Transverse colon (tissue), 4 donors: ENCODE measurements around the gene GNG3.

Experiments used
- CTCF ChIP-seq, 5 experiments: fragments of 200-600 bp in 3 of 5; fragments of 450-650 bp in 2 of 5; sonication (generic) in 3 of 5; IDR thresholded peaks; 1 replicate in 2 of 5; 2 replicates in 3 of 5; pipeline ENCODE4 v1.5.1; 2016 to 2017; ENCODE audit warnings: antibody characterized with exemption in 5 of 5, inconsistent platforms in 3 of 5, mild to moderate bottlenecking in 2 of 5, moderate library complexity in 1 of 5
- EP300 ChIP-seq: sonication (generic); formaldehyde crosslinking; IDR thresholded peaks from one replicate; pipeline ENCODE4 v1.6.1; 2017; ENCODE audit warnings: antibody characterized with exemption, low read depth
- POLR2A ChIP-seq: fragments of 450-650 bp; IDR thresholded peaks from one replicate; pipeline ENCODE4 v1.6.1; 2016; ENCODE audit warnings: antibody characterized with exemption, mild to moderate bottlenecking, moderate library complexity
- POLR2AphosphoS5 ChIP-seq, 3 donors: sonication (generic); formaldehyde crosslinking; IDR thresholded peaks; one replicate each; pipeline ENCODE4 v1.6.1; 2016; ENCODE audit warnings: antibody characterized with exemption in 3 of 3

GRCh38 chr11:62713343-62713742, 5.9 kb downstream of the GNG3 start:
- TF ChIP-seq CTCF (IDR thresholded peaks at IDR 0.05), result peak in 1 of 5 experiments; percentile 16
- TF ChIP-seq POLR2AphosphoS5 (IDR thresholded peaks at IDR 0.05), result no peak
- TF ChIP-seq EP300, result no peak
- TF ChIP-seq POLR2A, result no peak
